Measurements from ENCODE around the gene KTI12.
A peak's percentile ranks its signal among the peaks of the same experiment; 100 is the strongest.

The KTI12 gene

DNA sequence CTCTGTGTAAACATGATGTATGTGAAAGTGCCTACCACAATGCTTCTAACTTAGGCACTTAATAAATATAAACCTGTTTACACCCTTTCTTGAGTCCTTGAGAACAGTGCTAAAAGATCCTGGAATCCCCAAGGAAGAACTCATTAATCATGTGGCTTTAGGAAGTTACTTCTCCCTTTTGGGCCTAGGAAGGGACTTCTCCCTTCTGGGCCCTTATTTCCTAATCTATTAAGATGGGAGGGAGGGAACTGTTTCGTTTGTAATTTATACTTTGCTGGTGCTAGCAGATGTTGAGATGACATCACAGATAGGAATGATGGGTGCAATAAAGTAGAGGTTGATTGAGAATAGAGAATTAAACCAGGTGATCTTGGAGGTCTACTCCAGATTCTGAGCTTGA is 23.6 kb upstream of the KTI12 start (continued):
- TF ChIP-seq ZNF629 (tag by site-specific recombination; IDR thresholded peaks at IDR 0.05) (peak; percentile 56; the same call in 1 of the 2 replicates), ZNF311 (tag by site-specific recombination; IDR thresholded peaks at IDR 0.05; ENCODE audit: borderline replicate concordance) (no peak), KLF16 (tag by site-specific recombination; IDR thresholded peaks at IDR 0.05) (no peak)
- TF ChIP-seq, protein P1, sequence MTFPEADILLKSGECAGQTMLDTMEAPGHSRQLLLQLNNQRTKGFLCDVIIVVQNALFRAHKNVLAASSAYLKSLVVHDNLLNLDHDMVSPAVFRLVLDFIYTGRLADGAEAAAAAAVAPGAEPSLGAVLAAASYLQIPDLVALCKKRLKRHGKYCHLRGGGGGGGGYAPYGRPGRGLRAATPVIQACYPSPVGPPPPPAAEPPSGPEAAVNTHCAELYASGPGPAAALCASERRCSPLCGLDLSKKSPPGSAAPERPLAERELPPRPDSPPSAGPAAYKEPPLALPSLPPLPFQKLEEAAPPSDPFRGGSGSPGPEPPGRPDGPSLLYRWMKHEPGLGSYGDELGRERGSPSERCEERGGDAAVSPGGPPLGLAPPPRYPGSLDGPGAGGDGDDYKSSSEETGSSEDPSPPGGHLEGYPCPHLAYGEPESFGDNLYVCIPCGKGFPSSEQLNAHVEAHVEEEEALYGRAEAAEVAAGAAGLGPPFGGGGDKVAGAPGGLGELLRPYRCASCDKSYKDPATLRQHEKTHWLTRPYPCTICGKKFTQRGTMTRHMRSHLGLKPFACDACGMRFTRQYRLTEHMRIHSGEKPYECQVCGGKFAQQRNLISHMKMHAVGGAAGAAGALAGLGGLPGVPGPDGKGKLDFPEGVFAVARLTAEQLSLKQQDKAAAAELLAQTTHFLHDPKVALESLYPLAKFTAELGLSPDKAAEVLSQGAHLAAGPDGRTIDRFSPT (tag by site-specific recombination; IDR thresholded peaks at IDR 0.05), result no peak

DNA sequence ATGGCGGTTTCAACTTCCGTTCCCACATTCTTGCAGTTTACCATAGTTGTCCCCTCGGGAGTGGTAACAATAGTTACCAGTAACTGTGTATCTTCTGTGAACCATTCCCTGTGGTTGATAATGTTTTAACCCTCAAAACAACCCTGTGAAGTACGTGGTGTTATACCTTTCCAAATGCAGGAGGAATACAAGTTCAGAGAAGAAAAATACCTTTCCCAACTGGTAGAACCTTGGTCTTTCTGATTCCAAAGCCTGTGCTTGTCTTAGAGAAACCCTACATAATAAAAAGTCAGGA is 23.3 kb upstream of the KTI12 start:
- no peaks in the 10 kb centered on the region for H3K9me3 ChIP-seq (ENCODE audit: control insufficient read depth, insufficient read depth, low read depth, low read length)
- peak overlapping the region; percentile 91 for H3K4me3 ChIP-seq (ENCODE audit: low read depth, low read length)
- ChIA-PET POLR2A (interaction anchor here (0.5 to 3.1 kb wide), 8 partner anchors 15 to 332 kb away, joined by 3 to 30 read pairs (median 5); partner anchors contain the start of genes CC2D1B and KTI12), CTCF (no interaction called here)
- peak overlapping the region; percentile 83; the same call in 1 of the 2 replicates for H3K27ac ChIP-seq (ENCODE audit: extremely low read depth, low read depth, low read length)
- TF ChIP-seq ZNF560 (tag by site-specific recombination; IDR thresholded peaks at IDR 0.05; ENCODE audit: borderline replicate concordance) (no peak), ZNF2 (tag by site-specific recombination; IDR thresholded peaks at IDR 0.05) (no peak), YY1 (tag by site-specific recombination; IDR thresholded peaks at IDR 0.05) (no peak; the same call in 1 of the 2 replicates), ZNF514 (tag by site-specific recombination; IDR thresholded peaks at IDR 0.05) (no peak), ZNF843 (tag by site-specific recombination; IDR thresholded peaks at IDR 0.05) (no peak), ZNF112 (tag by site-specific recombination; IDR thresholded peaks at IDR 0.05) (no peak)
- TF ChIP-seq, protein P2, sequence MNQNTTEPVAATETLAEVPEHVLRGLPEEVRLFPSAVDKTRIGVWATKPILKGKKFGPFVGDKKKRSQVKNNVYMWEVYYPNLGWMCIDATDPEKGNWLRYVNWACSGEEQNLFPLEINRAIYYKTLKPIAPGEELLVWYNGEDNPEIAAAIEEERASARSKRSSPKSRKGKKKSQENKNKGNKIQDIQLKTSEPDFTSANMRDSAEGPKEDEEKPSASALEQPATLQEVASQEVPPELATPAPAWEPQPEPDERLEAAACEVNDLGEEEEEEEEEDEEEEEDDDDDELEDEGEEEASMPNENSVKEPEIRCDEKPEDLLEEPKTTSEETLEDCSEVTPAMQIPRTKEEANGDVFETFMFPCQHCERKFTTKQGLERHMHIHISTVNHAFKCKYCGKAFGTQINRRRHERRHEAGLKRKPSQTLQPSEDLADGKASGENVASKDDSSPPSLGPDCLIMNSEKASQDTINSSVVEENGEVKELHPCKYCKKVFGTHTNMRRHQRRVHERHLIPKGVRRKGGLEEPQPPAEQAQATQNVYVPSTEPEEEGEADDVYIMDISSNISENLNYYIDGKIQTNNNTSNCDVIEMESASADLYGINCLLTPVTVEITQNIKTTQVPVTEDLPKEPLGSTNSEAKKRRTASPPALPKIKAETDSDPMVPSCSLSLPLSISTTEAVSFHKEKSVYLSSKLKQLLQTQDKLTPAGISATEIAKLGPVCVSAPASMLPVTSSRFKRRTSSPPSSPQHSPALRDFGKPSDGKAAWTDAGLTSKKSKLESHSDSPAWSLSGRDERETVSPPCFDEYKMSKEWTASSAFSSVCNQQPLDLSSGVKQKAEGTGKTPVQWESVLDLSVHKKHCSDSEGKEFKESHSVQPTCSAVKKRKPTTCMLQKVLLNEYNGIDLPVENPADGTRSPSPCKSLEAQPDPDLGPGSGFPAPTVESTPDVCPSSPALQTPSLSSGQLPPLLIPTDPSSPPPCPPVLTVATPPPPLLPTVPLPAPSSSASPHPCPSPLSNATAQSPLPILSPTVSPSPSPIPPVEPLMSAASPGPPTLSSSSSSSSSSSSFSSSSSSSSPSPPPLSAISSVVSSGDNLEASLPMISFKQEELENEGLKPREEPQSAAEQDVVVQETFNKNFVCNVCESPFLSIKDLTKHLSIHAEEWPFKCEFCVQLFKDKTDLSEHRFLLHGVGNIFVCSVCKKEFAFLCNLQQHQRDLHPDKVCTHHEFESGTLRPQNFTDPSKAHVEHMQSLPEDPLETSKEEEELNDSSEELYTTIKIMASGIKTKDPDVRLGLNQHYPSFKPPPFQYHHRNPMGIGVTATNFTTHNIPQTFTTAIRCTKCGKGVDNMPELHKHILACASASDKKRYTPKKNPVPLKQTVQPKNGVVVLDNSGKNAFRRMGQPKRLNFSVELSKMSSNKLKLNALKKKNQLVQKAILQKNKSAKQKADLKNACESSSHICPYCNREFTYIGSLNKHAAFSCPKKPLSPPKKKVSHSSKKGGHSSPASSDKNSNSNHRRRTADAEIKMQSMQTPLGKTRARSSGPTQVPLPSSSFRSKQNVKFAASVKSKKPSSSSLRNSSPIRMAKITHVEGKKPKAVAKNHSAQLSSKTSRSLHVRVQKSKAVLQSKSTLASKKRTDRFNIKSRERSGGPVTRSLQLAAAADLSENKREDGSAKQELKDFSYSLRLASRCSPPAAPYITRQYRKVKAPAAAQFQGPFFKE (tag by site-specific recombination; IDR thresholded peaks at IDR 0.05; ENCODE audit: borderline replicate concordance), result no peak
- TF ChIP-seq, protein P3, sequence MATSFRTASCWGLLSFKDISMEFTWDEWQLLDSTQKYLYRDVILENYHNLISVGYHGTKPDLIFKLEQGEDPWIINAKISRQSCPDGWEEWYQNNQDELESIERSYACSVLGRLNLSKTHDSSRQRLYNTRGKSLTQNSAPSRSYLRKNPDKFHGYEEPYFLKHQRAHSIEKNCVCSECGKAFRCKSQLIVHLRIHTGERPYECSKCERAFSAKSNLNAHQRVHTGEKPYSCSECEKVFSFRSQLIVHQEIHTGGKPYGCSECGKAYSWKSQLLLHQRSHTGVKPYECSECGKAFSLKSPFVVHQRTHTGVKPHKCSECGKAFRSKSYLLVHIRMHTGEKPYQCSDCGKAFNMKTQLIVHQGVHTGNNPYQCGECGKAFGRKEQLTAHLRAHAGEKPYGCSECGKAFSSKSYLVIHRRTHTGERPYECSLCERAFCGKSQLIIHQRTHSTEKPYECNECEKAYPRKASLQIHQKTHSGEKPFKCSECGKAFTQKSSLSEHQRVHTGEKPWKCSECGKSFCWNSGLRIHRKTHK (tag by site-specific recombination; IDR thresholded peaks at IDR 0.05), result no peak
- TF ChIP-seq, protein P4, sequence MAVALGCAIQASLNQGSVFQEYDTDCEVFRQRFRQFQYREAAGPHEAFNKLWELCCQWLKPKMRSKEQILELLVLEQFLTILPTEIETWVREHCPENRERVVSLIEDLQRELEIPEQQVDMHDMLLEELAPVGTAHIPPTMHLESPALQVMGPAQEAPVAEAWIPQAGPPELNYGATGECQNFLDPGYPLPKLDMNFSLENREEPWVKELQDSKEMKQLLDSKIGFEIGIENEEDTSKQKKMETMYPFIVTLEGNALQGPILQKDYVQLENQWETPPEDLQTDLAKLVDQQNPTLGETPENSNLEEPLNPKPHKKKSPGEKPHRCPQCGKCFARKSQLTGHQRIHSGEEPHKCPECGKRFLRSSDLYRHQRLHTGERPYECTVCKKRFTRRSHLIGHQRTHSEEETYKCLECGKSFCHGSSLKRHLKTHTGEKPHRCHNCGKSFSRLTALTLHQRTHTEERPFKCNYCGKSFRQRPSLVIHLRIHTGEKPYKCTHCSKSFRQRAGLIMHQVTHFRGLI (tag by site-specific recombination; IDR thresholded peaks at IDR 0.05), result no peak
- TF ChIP-seq, protein P5, sequence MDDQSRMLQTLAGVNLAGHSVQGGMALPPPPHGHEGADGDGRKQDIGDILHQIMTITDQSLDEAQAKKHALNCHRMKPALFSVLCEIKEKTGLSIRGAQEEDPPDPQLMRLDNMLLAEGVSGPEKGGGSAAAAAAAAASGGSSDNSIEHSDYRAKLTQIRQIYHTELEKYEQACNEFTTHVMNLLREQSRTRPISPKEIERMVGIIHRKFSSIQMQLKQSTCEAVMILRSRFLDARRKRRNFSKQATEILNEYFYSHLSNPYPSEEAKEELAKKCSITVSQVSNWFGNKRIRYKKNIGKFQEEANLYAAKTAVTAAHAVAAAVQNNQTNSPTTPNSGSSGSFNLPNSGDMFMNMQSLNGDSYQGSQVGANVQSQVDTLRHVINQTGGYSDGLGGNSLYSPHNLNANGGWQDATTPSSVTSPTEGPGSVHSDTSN (CRISPR knock-in tag; IDR thresholded peaks at IDR 0.05), result no peak
- TF ChIP-seq, protein P6, sequence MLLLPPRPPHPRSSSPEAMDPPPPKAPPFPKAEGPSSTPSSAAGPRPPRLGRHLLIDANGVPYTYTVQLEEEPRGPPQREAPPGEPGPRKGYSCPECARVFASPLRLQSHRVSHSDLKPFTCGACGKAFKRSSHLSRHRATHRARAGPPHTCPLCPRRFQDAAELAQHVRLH (tag by site-specific recombination; IDR thresholded peaks at IDR 0.05), result no peak
- peaks cover 11% of the 10 kb centered on the region; the same call in 1 of the 2 replicates for H3K4me1 ChIP-seq (ENCODE audit: control insufficient read depth, insufficient read depth, low read length)
- peaks cover 12 to 33% of the 10 kb centered on the region in 2 experiments for H3K36me3 ChIP-seq (ENCODE audit: control insufficient read depth in 2 of 2, insufficient read depth in 1 of 2, low read length in 2 of 2)
